Activated CD4-positive, alpha-beta T cell treated with anti-CD3 and anti-CD28 coated beads for 36 hours (primary cell): Measurements from ENCODE around the gene TTLL7. TPM values are rescaled to one million over a fixed set of nuclear protein-coding genes. Genes with fewer than 3 reads are reported as not detected.
"Not testable (repeated sequence)": the region's sequence is repeated elsewhere in the genome, so short reads cannot be mapped to it uniquely, and the experiment has no call there.

Experiments
- ATAC-seq: fragments of 200-7000 bp; cut with Tn5 transposase; one replicate; pipeline ENCODE4 v1.10.0; 2021; ENCODE audit warnings: mild to moderate bottlenecking, moderate library complexity
- CTCF ChIA-PET: fragments of 350-600 bp; sonication (Branson Sonifier 250); formaldehyde crosslinking; loops from one replicate; lab custom pipeline; 2021; ENCODE audit warnings: antibody characterized with exemption; lab: Charles Lee
- POLR2A ChIA-PET: fragments of 350-600 bp; sonication (Branson Sonifier 250); formaldehyde crosslinking; loops from one replicate; lab custom pipeline; 2021; ENCODE audit warnings: antibody characterized with exemption, inconsistent platforms; lab: Charles Lee
- DNase-seq: peaks from one replicate; pipeline ENCODE4 v3.0.0-alpha.2; 2020
- H3K27ac Mint-ChIP-seq: one replicate; pipeline ENCODE4 v1.8.0; 2021; ENCODE audit warnings: mixed read lengths
- H3K27me3 Mint-ChIP-seq: one replicate; pipeline ENCODE4 v1.8.0; 2021; ENCODE audit warnings: mixed read lengths
- H3K36me3 Mint-ChIP-seq: one replicate; pipeline ENCODE4 v1.8.0; 2021; ENCODE audit warnings: low read depth, mixed read lengths
- H3K4me1 Mint-ChIP-seq: one replicate; pipeline ENCODE4 v1.8.0; 2021; ENCODE audit warnings: mixed read lengths
- H3K4me3 Mint-ChIP-seq: one replicate; pipeline ENCODE4 v1.8.0; 2021; ENCODE audit warnings: mild to moderate bottlenecking, moderate library complexity, mixed read lengths
- H3K9me3 Mint-ChIP-seq: one replicate; pipeline ENCODE4 v1.8.0; 2021; ENCODE audit warnings: low read depth, mixed read lengths
- intact Hi-C, 2 experiments: fragments of 100-400 bp; cut with DNase I in 1 of 2; cut with micrococcal nuclease in 1 of 2; formaldehyde crosslinking; loops; one replicate each; pipeline versions ENCODE4 v1.14.2 to v1.15.1; 2022 to 2024; cut with DNase I, micrococcal nuclease
- total RNA-seq, 2 experiments: library from RNA; stranded (reverse); gene quantifications; one replicate each; pipeline ENCODE4 v1.2.3, GENCODE V29; 2021

The TTLL7 gene
- total RNA-seq, 2 experiments from 2014 or later, result 1.4 to 2.6 TPM

DNA sequence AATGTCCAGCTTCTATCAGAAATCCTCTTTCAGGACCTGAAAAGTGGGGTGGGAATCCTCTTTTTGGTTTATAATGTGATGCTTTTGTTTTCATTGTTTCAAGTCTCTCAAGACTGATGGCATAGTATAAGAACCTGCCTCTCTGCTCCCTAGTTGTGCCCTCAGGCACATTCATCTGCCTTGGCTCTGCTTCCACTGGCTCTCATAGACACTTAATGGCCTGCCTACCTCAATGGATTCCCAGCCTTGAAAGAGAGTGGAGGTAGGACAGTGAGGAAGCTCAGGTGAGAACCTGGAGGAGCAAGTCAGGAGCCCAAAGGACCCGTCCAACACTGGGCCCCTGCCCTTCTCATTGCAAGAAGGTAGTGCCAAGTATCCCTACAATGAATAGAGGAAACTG, 4.8 kb downstream of the TTLL7 start:
- intact Hi-C loops, result no loop called here
- H3K27me3 Mint-ChIP-seq, result peaks cover 40% of the 10 kb centered on the region

DNA sequence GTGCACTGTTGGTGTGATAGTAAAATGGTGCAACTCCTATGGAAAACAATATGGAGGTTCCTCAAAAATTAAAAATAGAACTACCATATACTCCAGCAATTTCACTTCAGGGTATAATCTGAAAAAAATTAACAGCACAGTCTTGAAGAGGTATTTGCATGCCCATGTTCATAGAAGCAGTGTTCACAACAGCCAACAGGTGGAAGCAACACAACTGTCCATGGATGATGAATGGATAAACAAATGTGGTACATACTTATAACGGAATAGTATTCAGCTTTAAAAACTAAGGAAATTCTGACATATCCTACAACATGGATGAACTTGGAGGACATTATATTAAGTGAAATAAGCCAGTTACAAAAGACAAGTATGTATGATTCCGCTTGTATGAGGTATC, 8.2 kb downstream of the TTLL7 start:
- H3K27ac Mint-ChIP-seq, result no peak overlapping the region
- peaks cover 22% of the 10 kb centered on the region for H3K27me3 Mint-ChIP-seq
- POLR2A ChIA-PET, result no interaction called here
- no peaks in the 10 kb centered on the region for H3K4me1 Mint-ChIP-seq
- H3K36me3 Mint-ChIP-seq, result no peaks in the 10 kb centered on the region
- peaks cover 3% of the 10 kb centered on the region for H3K9me3 Mint-ChIP-seq
- CTCF ChIA-PET, result no interaction called here
- H3K4me3 Mint-ChIP-seq, result no peak overlapping the region
- no peak for ATAC-seq
- intact Hi-C loops, result no loop called here
- no peak for DNase-seq

More for the DNA sequence above, 4.8 kb downstream of the TTLL7 start:
- POLR2A ChIA-PET, result no interaction called here
- H3K4me1 Mint-ChIP-seq, result peaks cover 4% of the 10 kb centered on the region
- no peak overlapping the region for H3K4me3 Mint-ChIP-seq
- no peaks in the 10 kb centered on the region for H3K9me3 Mint-ChIP-seq
- DNase-seq (no peak), ATAC-seq (no peak)
- CTCF ChIA-PET, result interaction anchor here (0.7 to 1.2 kb wide), 2 partner anchors 62 to 77 kb away, joined by 3 to 4 read pairs; no protein-coding TSS in a partner anchor
- no peak overlapping the region for H3K27ac Mint-ChIP-seq
- no peaks in the 10 kb centered on the region for H3K36me3 Mint-ChIP-seq

GRCh38 chr1:83985048-83985447, 13.9 kb downstream of the TTLL7 start:
- no peak for ATAC-seq
- Mint-ChIP-seq H3K36me3 (no peaks in the 10 kb centered on the region), H3K27ac (no peak overlapping the region), H3K9me3 (peaks cover 3% of the 10 kb centered on the region), H3K4me3 (no peak overlapping the region), H3K27me3 (peaks cover 2% of the 10 kb centered on the region), H3K4me1 (no peaks in the 10 kb centered on the region)
- intact Hi-C loops, result no loop called here
- DNase-seq, result no peak
- CTCF ChIA-PET, result no interaction called here
- POLR2A ChIA-PET, result no interaction called here

DNA sequence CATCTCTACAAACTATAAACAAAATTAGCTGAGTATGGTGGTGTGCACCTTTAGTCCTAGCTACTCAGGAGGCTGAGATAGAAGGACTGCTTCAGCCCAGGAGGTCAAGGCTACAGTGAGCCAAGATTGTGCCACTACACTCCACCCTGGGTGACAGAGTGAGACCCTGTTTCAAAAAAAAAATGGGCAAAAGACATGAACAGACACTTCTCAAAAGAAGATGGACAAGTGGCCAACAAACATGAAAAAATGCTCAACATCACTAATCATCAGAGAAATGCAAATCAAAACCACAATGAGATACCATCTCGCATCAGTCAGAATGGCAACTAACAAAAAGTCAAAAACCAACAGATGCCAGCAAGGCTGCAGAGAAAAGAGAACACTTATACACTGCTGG, 15.0 kb downstream of the TTLL7 start:
- intact Hi-C loops, result not testable (repeated sequence)

GRCh38 chr1:83978056-83978455, 20.9 kb downstream of the TTLL7 start:
- H3K4me3 Mint-ChIP-seq, result no peak overlapping the region
- H3K36me3 Mint-ChIP-seq, result no peaks in the 10 kb centered on the region
- peaks cover 2% of the 10 kb centered on the region for H3K27me3 Mint-ChIP-seq
- DNase-seq (no peak), ATAC-seq (no peak)
- H3K9me3 Mint-ChIP-seq, result no peaks in the 10 kb centered on the region
- CTCF ChIA-PET, result interaction anchor here (0.7 kb wide), 1 partner anchor 11 kb away, joined by 3 read pairs; no protein-coding TSS in a partner anchor
- H3K27ac Mint-ChIP-seq, result no peak overlapping the region
- no peaks in the 10 kb centered on the region for H3K4me1 Mint-ChIP-seq
- intact Hi-C loops, result no loop called here
- POLR2A ChIA-PET, result no interaction called here

More for the DNA sequence above, 15.0 kb downstream of the TTLL7 start:
- H3K27me3 Mint-ChIP-seq, POLR2A ChIA-PET, H3K9me3 Mint-ChIP-seq, H3K4me3 Mint-ChIP-seq, H3K4me1 Mint-ChIP-seq, CTCF ChIA-PET, DNase-seq, H3K27ac Mint-ChIP-seq, H3K36me3 Mint-ChIP-seq, ATAC-seq: not testable (repeated sequence)

- H3K4me3 Mint-ChIP-seq, result no peak overlapping the region
- H3K9me3 Mint-ChIP-seq, result no peaks in the 10 kb centered on the region
- intact Hi-C loops, result no loop called here
- H3K27ac Mint-ChIP-seq, result no peak overlapping the region
- H3K27me3 Mint-ChIP-seq, result peaks cover 2% of the 10 kb centered on the region
- POLR2A ChIA-PET, result no interaction called here
- CTCF ChIA-PET, result interaction anchor here (0.8 kb wide), 1 partner anchor 461 kb away, joined by 3 read pairs; no protein-coding TSS in a partner anchor
- DNase-seq (no peak), ATAC-seq (no peak)
- H3K4me1 Mint-ChIP-seq, result no peaks in the 10 kb centered on the region
- no peaks in the 10 kb centered on the region for H3K36me3 Mint-ChIP-seq
Observed at GRCh38 chr1:83976920-83977319, 22.0 kb downstream of the TTLL7 start.

GRCh38 chr1:83970802-83971201, 28.1 kb downstream of the TTLL7 start:
- ChIA-PET CTCF (no interaction called here), POLR2A (no interaction called here)
- Mint-ChIP-seq H3K36me3 (no peaks in the 10 kb centered on the region), H3K4me3 (no peak overlapping the region), H3K27me3 (peaks cover 4% of the 10 kb centered on the region), H3K27ac (no peak overlapping the region), H3K4me1 (no peaks in the 10 kb centered on the region), H3K9me3 (no peaks in the 10 kb centered on the region)
- intact Hi-C loops, result no loop called here
- ATAC-seq (no peak), DNase-seq (no peak)

- ATAC-seq (no peak), DNase-seq (no peak)
- Mint-ChIP-seq H3K4me3 (no peak overlapping the region), H3K36me3 (no peaks in the 10 kb centered on the region), H3K4me1 (no peaks in the 10 kb centered on the region), H3K27ac (no peak overlapping the region), H3K9me3 (no peaks in the 10 kb centered on the region), H3K27me3 (peaks cover 4% of the 10 kb centered on the region)
- CTCF ChIA-PET, result no interaction called here
- intact Hi-C loops, result no loop called here
- POLR2A ChIA-PET, result no interaction called here
Observed at GRCh38 chr1:83970114-83970513, 28.8 kb downstream of the TTLL7 start.

GRCh38 chr1:83967336-83967735, 31.6 kb downstream of the TTLL7 start:
- H3K27ac Mint-ChIP-seq, result no peak overlapping the region
- CTCF ChIA-PET, result interaction anchor here (0.9 kb wide), 1 partner anchor 11 kb away, joined by 3 read pairs; no protein-coding TSS in a partner anchor
- POLR2A ChIA-PET, result no interaction called here
- no peak overlapping the region for H3K4me3 Mint-ChIP-seq
- ATAC-seq, result no peak
- H3K9me3 Mint-ChIP-seq, result no peaks in the 10 kb centered on the region
- no peaks in the 10 kb centered on the region for H3K36me3 Mint-ChIP-seq
- DNase-seq, result no peak
- H3K27me3 Mint-ChIP-seq, result peaks cover 6% of the 10 kb centered on the region
- intact Hi-C loops, result no loop called here
- no peaks in the 10 kb centered on the region for H3K4me1 Mint-ChIP-seq

DNA sequence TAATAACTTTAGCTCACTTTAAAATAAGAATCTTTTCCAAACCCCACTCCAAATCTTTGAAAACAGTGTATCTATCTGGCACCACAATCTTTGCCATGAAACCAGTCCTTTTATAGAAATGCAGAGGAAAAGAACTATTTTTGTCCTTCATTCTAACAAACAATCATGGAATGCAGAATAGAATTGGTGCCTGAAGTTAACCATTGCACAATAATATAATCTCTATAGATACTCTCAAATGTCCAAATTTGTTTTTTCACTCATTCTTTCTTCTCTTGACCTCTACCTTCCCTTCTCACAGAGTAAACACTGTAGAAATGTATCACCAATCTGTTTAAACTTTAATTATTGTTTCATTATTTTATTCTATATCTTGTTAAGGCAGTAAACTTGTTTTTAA, 34.8 kb downstream of the TTLL7 start:
- peaks cover 6% of the 10 kb centered on the region for H3K27me3 Mint-ChIP-seq
- POLR2A ChIA-PET, result no interaction called here
- no peaks in the 10 kb centered on the region for H3K36me3 Mint-ChIP-seq
- CTCF ChIA-PET, result interaction anchor here (0.8 to 1.7 kb wide), 3 partner anchors 64 to 248 kb away, joined by 3 to 4 read pairs (median 3); no protein-coding TSS in a partner anchor
- intact Hi-C loops, result no loop called here
- DNase-seq (no peak), ATAC-seq (no peak)
- H3K4me3 Mint-ChIP-seq, result no peak overlapping the region
- H3K9me3 Mint-ChIP-seq, result no peaks in the 10 kb centered on the region
- H3K27ac Mint-ChIP-seq, result no peak overlapping the region
- H3K4me1 Mint-ChIP-seq, result no peaks in the 10 kb centered on the region

DNA sequence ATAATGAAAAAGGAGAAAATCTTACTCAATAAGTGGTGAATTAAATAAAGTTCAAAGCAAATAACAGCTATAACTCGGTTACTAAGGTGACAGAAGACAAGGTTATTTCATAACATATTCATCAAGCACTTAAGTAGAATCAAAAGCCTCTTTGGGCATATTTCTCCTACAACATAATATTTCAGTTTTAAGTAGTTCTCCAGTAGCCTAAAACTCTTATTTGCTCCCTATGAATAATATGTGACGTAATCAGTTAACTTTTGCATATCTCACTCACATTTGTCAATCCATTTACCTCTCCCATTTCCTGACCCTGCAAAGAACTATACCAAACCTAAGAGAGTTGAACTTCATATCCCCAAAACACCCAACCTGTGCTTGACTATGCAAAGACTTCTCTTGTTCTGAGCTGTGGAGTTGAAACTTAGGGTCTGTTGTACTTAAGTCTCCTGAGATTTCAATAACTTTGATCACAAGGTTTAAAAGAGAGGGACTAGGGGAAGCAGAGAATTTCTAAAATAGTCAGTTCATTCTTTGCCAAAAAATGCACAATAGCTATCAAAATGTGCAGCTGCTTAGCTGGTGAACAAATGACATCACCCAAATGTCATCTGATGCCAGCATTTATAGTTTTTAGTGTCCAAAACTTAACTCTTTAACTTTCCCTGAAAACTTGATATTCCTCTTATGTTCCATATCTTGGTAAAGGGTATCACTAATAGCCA, 37.2 kb downstream of the TTLL7 start:
- no peak for ATAC-seq
- H3K36me3 Mint-ChIP-seq, result no peaks in the 10 kb centered on the region
- CTCF ChIA-PET, result interaction anchor here (1.6 kb wide), 1 partner anchor 30 kb away, joined by 9 read pairs; no protein-coding TSS in a partner anchor
- no peaks in the 10 kb centered on the region for H3K4me1 Mint-ChIP-seq
- H3K27me3 Mint-ChIP-seq, result peaks cover 4% of the 10 kb centered on the region
- H3K9me3 Mint-ChIP-seq, result no peaks in the 10 kb centered on the region
- intact Hi-C loops, result no loop called here
- no peak overlapping the region for H3K4me3 Mint-ChIP-seq
- H3K27ac Mint-ChIP-seq, result no peak overlapping the region
- POLR2A ChIA-PET, result no interaction called here
- DNase-seq, result no peak

DNA sequence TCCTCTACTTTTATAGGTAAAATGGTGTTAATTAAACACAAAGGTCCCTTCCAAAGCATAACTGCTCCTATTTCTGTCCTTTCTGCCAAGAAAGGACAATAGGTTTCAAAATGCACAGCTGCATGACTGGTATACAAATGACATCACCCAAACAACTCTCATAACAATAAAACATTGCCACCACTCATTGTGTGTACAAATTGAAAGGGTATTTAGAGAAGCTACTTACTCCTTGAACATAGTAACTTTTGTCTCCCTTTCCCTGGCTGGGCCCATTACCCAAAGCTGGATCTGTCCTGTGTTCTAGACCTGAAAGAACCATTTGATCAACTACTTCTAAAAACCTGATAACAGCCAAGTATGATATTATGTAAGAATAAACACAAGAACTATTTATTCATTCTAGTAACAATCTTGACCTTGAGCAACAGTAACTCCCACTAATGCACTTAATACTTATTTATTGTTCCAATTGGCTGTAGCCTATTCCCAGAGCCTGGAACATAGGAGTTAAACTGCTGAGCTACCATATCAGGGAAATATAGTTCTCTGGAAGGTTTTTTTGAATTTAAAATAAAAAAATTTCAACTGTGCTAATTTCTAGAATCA, 38.2 kb downstream of the TTLL7 start:
- Mint-ChIP-seq H3K36me3 (no peaks in the 10 kb centered on the region), H3K4me3 (no peak overlapping the region), H3K4me1 (no peaks in the 10 kb centered on the region), H3K27ac (no peak overlapping the region), H3K27me3 (peaks cover 2% of the 10 kb centered on the region), H3K9me3 (no peaks in the 10 kb centered on the region)
- intact Hi-C loops, result no loop called here
- DNase-seq (no peak), ATAC-seq (no peak)
- ChIA-PET POLR2A (interaction anchor here (0.7 kb wide), 1 partner anchor 130 kb away, joined by 3 read pairs; no protein-coding TSS in a partner anchor), CTCF (interaction anchor here (1.0 kb wide), 1 partner anchor 33 kb away, joined by 4 read pairs; no protein-coding TSS in a partner anchor)
